Measurements from ENCODE around the gene AFG1L. TPM values are rescaled to one million over a fixed set of nuclear protein-coding genes. Genes with fewer than 3 reads are reported as not detected.
A peak's percentile ranks its signal among the peaks of the same experiment; 100 is the strongest.

The AFG1L gene
- total RNA-seq, 2 experiments from 2014 or later = 5.3 to 6.3 TPM

DNA sequence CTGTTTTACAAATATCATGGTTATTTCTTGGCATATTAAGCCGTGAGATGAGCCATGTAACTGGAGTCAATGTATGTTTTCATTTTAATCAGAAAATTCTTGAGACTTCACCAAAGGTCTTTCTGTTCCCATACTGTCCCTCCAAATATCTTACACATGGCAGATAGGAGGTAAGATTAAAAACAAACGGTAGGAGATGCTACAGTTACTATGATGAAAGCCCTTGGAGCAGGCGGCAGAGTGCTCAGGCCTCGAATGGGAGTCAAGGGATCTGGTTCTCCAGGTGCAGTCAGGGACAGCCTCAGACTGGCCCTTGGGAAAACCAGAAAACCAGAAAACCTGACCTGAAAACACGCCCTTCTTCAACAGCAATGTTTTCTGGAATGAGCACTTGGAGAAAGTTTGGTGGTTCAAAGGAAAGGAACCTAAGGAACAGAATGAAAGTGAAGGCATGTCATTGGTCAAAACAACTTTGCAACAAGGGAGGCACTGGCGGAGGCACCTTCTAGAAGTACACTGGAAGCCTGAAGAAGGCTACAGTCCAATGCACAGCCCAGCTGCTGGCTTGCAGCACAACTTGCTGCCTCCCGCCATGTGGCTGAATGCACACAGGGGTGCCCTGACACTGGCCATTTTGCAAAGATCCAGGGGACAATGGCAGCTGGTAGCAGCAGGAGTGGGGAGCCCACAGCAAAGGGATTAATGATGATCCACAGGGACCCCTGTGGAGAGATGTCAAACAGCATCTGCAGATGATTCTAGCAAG, 248.5 kb downstream of the AFG1L start:
- intact Hi-C loops (cut with micrococcal nuclease) = no loop called here
- H3K27ac Mint-ChIP-seq = no peak overlapping the region
- H3K4me3 Mint-ChIP-seq = no peak overlapping the region
- peaks cover 7% of the 10 kb centered on the region for H3K4me1 Mint-ChIP-seq (ENCODE audit: low read depth)
- peaks cover 6% of the 10 kb centered on the region for H3K27me3 Mint-ChIP-seq
- H3K9me3 Mint-ChIP-seq = peaks cover 6% of the 10 kb centered on the region
- CTCF ChIA-PET = interaction anchor here (1.0 to 6.2 kb wide), 14 partner anchors 7 to 529 kb away, joined by 3 to 125 read pairs (median 8); no protein-coding TSS in a partner anchor
- H3K36me3 Mint-ChIP-seq = no peaks in the 10 kb centered on the region
- POLR2A ChIA-PET = no interaction called here
- no peak for DNase-seq

DNA sequence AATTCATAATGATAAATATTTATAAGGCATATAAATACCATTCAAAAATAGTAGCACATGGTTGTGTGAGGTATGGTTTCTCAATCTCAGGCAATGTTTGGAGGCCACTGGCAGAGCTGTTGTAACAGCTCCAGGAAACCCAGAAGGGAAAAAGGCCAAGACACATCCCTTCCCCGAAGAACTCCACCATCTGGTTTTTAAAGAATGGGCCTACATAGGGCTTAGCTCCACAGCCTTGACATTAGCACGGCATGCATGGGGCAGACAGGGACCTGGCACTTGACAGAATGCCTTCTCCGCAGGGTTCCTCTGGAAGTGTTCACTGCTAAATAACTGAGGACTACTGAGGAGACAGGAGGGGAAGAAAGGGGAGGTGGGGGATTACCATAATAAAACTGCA, 249.8 kb downstream of the AFG1L start:
- intact Hi-C loops (cut with micrococcal nuclease) = no loop called here
- ChIA-PET POLR2A (no interaction called here), CTCF (interaction anchor here (1.0 to 6.2 kb wide), 5 partner anchors 13 to 528 kb away, joined by 3 to 125 read pairs (median 7); no protein-coding TSS in a partner anchor)
- Mint-ChIP-seq H3K4me3 (no peak overlapping the region), H3K27ac (no peak overlapping the region), H3K9me3 (peaks cover 5% of the 10 kb centered on the region), H3K4me1 (ENCODE audit: low read depth) (peaks cover 7% of the 10 kb centered on the region), H3K36me3 (no peaks in the 10 kb centered on the region), H3K27me3 (peaks cover 6% of the 10 kb centered on the region)
- no peak for DNase-seq

DNA sequence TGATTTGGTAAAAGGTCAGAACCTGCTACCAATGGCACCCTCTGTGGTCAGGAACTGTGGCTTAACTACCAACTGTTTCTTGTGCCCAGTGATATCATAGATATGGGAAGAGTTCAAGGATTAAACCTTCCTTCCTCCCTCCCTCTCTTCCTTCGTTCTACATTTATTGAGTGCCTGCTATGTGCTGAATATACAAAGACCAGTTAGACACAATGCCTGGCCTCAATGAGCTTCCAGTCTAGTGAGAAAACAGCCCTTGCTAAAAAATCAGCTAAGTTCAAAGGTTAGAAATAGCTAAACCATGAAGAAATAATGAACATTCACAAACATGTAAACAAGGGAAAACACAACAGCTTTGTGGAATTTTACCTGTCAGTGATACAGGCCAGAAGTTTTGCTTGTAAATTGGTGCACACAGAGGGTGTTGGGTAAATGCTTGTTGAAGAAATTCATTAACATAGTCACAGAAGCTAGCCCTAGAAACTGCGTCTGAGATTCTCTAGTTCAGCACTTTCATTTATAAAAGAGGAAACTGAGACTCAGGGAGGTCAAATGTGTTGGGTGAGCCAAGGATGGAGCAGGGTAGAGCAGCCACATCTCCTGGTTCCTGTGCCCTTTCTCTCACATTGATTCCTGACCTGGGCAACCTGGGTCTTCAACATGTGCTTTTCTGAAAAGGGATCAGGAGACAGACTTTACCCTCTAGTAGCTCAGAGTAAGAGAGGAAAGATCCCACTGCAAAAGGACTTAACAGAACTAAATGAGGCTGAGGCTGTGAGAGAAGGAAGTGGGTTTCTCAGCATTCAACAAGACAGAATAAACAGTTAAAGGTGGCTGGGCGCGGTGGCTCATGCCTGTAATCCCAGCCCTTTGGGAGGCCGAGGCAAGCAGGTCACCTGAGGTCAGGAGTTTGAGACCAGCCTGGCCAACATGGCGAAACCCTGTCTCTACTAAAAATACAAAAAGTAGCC, 251.5 kb downstream of the AFG1L start:
- intact Hi-C loops (cut with micrococcal nuclease) = no loop called here
- ChIA-PET CTCF (interaction anchor here (0.7 to 2.5 kb wide), 3 partner anchors 290 to 526 kb away, joined by 3 to 16 read pairs (median 13); no protein-coding TSS in a partner anchor), POLR2A (no interaction called here)
- Mint-ChIP-seq H3K36me3 (no peaks in the 10 kb centered on the region), H3K27me3 (peaks cover 2% of the 10 kb centered on the region), H3K4me1 (ENCODE audit: low read depth) (peaks cover 7% of the 10 kb centered on the region), H3K4me3 (no peak overlapping the region), H3K27ac (no peak overlapping the region), H3K9me3 (no peaks in the 10 kb centered on the region)
- no peak for DNase-seq

DNA sequence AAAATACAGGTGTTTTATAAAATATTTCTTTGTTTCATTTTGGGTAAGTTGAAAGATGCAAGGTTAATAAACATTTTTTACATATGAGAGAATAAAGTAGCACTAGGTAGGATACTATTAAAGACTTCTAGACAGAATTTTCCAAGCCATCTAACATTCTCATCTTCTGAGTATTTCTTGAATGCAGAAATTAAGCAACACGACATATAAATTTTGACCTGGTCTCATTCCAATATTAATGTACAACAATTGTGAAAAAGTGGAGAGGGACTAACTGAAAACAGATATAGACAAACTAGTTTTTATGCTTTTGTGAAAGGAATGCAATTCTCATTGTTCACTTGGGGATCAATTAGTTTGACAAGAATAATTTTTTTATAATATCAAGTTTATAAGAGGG, 254.4 kb downstream of the AFG1L start:
- Mint-ChIP-seq H3K9me3 (no peaks in the 10 kb centered on the region), H3K27me3 (no peaks in the 10 kb centered on the region), H3K36me3 (no peaks in the 10 kb centered on the region), H3K27ac (no peak overlapping the region), H3K4me1 (ENCODE audit: low read depth) (no peaks in the 10 kb centered on the region), H3K4me3 (no peak overlapping the region)
- intact Hi-C loops (cut with micrococcal nuclease) = no loop called here
- ChIA-PET POLR2A (no interaction called here), CTCF (interaction anchor here (2.6 kb wide), 1 partner anchor 8 kb away, joined by 13 read pairs; no protein-coding TSS in a partner anchor)
- no peak for DNase-seq

DNA sequence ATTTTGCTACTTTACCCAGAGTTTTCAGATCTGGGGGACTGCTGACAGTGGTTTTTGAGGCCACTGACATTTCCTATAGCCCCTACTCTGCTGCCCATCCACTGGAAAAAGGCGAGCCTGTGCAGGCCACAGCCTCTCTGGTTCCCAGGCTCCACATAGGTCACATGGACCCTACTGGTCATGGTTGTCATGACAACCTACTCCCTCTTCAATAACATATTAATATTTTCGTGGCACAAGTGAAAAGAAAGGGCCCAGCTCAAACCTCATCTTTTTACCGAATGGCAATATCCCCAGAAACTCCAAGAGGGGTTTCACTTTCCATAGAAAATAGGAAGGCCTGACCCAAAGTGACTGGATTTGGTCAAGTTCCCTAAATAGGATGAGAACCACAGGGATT, 254.9 kb downstream of the AFG1L start:
- no peak overlapping the region for H3K4me3 Mint-ChIP-seq
- ChIA-PET CTCF (interaction anchor here (2.6 kb wide), 1 partner anchor 8 kb away, joined by 13 read pairs; no protein-coding TSS in a partner anchor), POLR2A (no interaction called here)
- intact Hi-C loops (cut with micrococcal nuclease) = no loop called here
- H3K9me3 Mint-ChIP-seq = no peaks in the 10 kb centered on the region
- H3K27ac Mint-ChIP-seq = no peak overlapping the region
- no peaks in the 10 kb centered on the region for H3K4me1 Mint-ChIP-seq (ENCODE audit: low read depth)
- no peak for DNase-seq
- H3K36me3 Mint-ChIP-seq = no peaks in the 10 kb centered on the region
- no peaks in the 10 kb centered on the region for H3K27me3 Mint-ChIP-seq

DNA sequence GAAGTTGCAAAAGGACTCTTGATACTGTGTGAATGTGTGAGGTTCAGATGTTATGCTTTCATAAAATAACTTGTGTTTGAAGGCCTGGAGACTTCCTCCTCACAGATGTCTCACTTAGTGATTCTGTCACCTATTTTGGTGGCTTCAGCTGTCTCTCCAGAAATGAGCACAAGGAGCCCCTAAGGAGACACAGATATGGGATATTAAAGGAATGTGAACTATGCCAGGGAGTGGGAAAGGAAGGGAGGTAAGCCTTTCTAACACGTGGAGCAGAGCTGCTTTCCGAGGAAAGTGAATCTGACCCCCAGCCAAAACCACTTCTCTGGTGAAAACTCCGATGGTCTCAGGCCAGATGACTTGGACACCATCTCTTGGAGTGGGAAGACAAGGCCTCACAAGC, 255.4 kb downstream of the AFG1L start:
- Mint-ChIP-seq H3K9me3 (no peaks in the 10 kb centered on the region), H3K27me3 (no peaks in the 10 kb centered on the region), H3K4me3 (no peak overlapping the region), H3K4me1 (ENCODE audit: low read depth) (no peaks in the 10 kb centered on the region), H3K27ac (no peak overlapping the region), H3K36me3 (no peaks in the 10 kb centered on the region)
- no peak for DNase-seq
- ChIA-PET POLR2A (no interaction called here), CTCF (interaction anchor here (1.1 to 2.6 kb wide), 2 partner anchors 9 to 343 kb away, joined by 5 to 13 read pairs; no protein-coding TSS in a partner anchor)
- intact Hi-C loops (cut with micrococcal nuclease) = no loop called here

DNA sequence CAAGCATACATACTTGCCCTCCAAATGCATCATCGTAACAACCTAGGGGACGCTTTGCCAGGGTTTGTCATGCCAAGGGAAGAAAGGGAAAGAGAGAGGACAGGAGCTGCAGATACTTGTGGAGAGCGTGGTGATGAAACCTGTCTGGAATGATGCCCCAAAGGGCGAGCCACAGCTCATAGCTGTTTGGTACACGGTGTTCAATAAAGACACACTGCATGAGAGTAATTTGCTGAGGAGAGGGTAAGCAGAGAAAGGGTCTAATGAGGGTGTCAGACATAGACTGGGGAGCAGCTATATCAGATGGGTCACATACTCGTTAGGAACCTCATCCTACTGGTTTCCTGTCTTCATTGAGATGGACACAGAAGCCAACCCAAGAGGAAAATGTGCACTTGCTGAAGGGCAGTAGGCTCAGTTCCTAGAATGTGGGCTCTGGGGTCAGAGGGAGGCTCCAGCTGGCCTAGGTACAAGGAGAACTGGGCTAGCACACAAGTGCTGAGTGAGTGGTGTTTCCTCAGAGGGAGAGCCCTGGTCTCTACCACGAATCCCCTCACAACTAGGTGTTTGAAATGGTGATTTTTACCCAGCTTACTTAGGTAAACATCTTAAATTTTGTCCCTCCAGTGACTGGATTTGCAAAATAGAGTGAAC, 260.7 kb downstream of the AFG1L start:
- Mint-ChIP-seq H3K4me1 (ENCODE audit: low read depth) (peaks cover 9% of the 10 kb centered on the region), H3K9me3 (no peaks in the 10 kb centered on the region), H3K36me3 (no peaks in the 10 kb centered on the region), H3K4me3 (no peak overlapping the region), H3K27ac (no peak overlapping the region), H3K27me3 (no peaks in the 10 kb centered on the region)
- no peak for DNase-seq
- ChIA-PET CTCF (interaction anchor here (1.0 to 1.4 kb wide), 2 partner anchors 13 to 518 kb away, joined by 4 to 6 read pairs; no protein-coding TSS in a partner anchor), POLR2A (no interaction called here)
- intact Hi-C loops (cut with micrococcal nuclease) = loop anchor here (5.0 kb wide), 1 partner anchor 517 kb away; no protein-coding TSS in a partner anchor

DNA sequence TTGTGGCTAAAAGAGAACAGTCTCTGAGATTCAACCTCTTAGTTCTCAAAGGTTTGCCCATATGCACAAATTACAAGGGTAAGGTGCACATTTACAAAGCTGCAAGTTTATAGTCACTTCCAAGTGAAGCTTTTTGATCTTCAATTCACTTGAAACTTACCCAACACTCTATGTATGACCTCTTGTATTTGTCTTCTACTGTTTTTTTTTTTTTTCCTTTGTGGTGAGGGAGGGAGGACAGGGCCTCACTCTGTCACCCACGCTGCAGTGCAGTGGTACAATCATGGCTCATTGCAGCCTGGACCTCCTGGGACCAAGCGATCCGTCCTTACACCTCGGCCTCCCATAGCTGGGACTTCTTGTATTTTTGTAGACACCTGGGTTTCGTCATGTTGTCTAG, 261.4 kb downstream of the AFG1L start:
- intact Hi-C loops (cut with micrococcal nuclease) = loop anchor here (5.0 kb wide), 1 partner anchor 516 kb away; no protein-coding TSS in a partner anchor
- no peak overlapping the region for H3K27ac Mint-ChIP-seq
- POLR2A ChIA-PET = no interaction called here
- no peaks in the 10 kb centered on the region for H3K9me3 Mint-ChIP-seq
- H3K36me3 Mint-ChIP-seq = no peaks in the 10 kb centered on the region
- H3K4me1 Mint-ChIP-seq (ENCODE audit: low read depth) = peaks cover 9% of the 10 kb centered on the region
- no peaks in the 10 kb centered on the region for H3K27me3 Mint-ChIP-seq
- CTCF ChIA-PET = interaction anchor here (1.0 to 1.4 kb wide), 2 partner anchors 14 to 517 kb away, joined by 4 to 6 read pairs; no protein-coding TSS in a partner anchor
- no peak overlapping the region for H3K4me3 Mint-ChIP-seq
- no peak for DNase-seq

DNA sequence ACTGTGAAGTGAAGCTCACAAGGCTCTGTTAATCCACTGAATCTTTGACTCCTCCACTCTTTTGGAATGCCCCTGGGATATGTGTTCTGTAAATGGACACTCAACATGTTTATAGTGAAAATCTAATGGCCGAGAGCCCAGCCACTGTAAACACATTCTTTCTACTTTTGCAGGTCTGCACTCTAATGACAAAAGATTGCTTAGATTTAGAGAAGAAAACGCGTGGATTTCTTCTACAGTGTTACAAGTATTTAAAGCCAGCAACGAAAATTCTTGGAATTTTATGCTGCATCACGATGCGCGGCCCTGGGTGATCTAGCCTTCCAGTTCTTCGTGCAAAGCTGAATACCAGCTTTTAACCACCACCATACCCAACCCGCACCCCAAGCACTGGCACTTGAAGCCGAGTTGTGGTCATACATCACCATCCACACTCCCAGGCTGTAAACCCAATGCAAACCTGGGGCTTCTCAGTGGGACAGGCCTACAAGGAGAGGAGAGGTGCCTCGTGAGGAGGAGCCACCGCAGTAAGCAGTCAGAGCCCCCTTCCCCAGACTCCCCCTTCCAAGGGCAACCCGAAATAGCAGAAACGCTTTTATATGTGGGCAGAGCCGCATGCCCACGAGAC, 262.1 kb downstream of the AFG1L start:
- H3K27ac Mint-ChIP-seq = peak overlapping the region; percentile 38
- H3K9me3 Mint-ChIP-seq = no peaks in the 10 kb centered on the region
- CTCF ChIA-PET = interaction anchor here (0.6 to 3.0 kb wide), 5 partner anchors 13 to 515 kb away, joined by 3 to 13 read pairs (median 5); partner anchors contain the start of gene ARMC2
- peak overlapping the region; percentile 65 for H3K4me3 Mint-ChIP-seq
- peaks cover 4% of the 10 kb centered on the region for H3K36me3 Mint-ChIP-seq
- DNase-seq = no peak
- no peaks in the 10 kb centered on the region for H3K27me3 Mint-ChIP-seq
- H3K4me1 Mint-ChIP-seq (ENCODE audit: low read depth) = peaks cover 11% of the 10 kb centered on the region
- intact Hi-C loops (cut with micrococcal nuclease) = loop anchor here (5.0 kb wide), 1 partner anchor 515 kb away; no protein-coding TSS in a partner anchor
- POLR2A ChIA-PET = interaction anchor here (0.7 to 1.1 kb wide), 2 partner anchors 537 to 814 kb away, joined by 3 read pairs; partner anchors contain the start of gene SESN1

DNA sequence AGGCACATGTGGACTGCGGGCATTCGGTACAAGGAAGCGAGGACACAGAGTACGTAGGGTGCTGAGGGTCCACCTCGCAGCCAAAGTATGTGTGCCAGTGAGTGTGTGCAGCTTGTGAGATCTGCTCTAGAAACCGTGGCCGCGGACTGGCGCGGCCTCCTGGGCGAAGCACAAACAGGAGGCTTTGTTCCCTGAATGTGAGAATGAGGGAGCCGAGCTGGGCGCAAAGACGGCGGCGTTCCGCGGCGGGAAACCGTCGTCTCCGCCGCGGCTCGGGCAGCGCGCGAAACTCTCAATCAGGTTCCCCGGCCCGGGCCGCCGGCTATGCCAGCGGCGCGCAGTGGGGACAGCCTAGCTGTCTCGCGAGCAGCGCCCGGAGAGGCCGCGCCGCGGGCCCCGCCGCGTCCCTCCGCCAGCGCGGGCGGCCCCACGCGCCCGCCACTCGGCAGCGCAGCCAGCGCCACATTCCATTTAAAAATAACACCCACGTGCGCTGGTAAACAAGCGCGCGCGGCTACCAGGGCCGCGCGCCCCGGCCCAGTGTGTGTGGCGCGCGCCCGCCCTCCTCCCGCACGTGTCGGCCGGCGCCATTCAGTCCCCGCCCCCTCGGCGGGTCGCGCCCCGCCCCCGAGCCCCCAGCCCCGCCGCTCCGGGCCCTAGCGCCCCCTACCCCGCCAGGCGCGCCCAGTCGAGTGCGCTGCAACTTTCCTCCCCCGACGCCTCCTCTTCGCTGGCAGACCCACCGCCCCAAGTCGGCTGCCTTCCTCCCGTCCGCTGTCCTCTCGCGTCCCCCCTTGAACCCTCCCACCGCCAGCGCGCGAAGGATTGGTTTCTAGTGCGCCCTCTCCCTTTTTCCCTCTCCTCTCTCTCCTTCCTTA, 262.9 kb downstream of the AFG1L start:
- H3K9me3 Mint-ChIP-seq = no peaks in the 10 kb centered on the region
- peak overlapping the region; percentile 96 for H3K27ac Mint-ChIP-seq
- H3K27me3 Mint-ChIP-seq = no peaks in the 10 kb centered on the region

More for the DNA sequence above, 262.9 kb downstream of the AFG1L start:
- peak; percentile 80 for DNase-seq
- POLR2A ChIA-PET = interaction anchor here (0.9 to 2.8 kb wide), 8 partner anchors 19 to 538 kb away, joined by 3 to 9 read pairs (median 4); partner anchors contain the start of genes ARMC2, CEP57L1 and SESN1
- CTCF ChIA-PET = interaction anchor here (0.6 to 3.0 kb wide), 8 partner anchors 9 to 514 kb away, joined by 3 to 13 read pairs (median 5); partner anchors contain the start of gene ARMC2
- peak overlapping the region; percentile 93 for H3K4me3 Mint-ChIP-seq
- H3K36me3 Mint-ChIP-seq = peaks cover 11% of the 10 kb centered on the region
- intact Hi-C loops (cut with micrococcal nuclease) = loop anchor here (1.0 to 5.0 kb wide), 5 partner anchors 291 to 538 kb away; partner anchors contain the start of genes ARMC2, CEP57L1 and SNX3
- peaks cover 19% of the 10 kb centered on the region for H3K4me1 Mint-ChIP-seq (ENCODE audit: low read depth)
